ENCODE results near the gene CEACAM7.

DNA sequence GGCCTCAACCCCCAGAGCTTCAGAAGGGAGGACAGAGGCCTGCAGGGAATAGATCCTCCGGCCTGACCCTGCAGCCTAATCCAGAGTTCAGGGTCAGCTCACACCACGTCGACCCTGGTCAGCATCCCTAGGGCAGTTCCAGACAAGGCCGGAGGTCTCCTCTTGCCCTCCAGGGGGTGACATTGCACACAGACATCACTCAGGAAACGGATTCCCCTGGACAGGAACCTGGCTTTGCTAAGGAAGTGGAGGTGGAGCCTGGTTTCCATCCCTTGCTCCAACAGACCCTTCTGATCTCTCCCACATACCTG is 19.4 kb upstream of the CEACAM7 start:
- TF ChIP-seq TAF1 (IDR thresholded peaks at IDR 0.05; ENCODE audit: low read depth, low read length) (no peak), POLR2A (IDR thresholded peaks at IDR 0.05; ENCODE audit: low read depth, low read length) (no peak), PAX5 (IDR thresholded peaks at IDR 0.05; ENCODE audit: insufficient read depth, low read length, severe bottlenecking) (no peak), POLR2AphosphoS5 (IDR thresholded peaks at IDR 0.05; ENCODE audit: low read depth, low read length) (no peak)

Data from GM12891 (cell line).